ENCODE results near the gene MRPL36.

MRPL36 gene

DNA sequence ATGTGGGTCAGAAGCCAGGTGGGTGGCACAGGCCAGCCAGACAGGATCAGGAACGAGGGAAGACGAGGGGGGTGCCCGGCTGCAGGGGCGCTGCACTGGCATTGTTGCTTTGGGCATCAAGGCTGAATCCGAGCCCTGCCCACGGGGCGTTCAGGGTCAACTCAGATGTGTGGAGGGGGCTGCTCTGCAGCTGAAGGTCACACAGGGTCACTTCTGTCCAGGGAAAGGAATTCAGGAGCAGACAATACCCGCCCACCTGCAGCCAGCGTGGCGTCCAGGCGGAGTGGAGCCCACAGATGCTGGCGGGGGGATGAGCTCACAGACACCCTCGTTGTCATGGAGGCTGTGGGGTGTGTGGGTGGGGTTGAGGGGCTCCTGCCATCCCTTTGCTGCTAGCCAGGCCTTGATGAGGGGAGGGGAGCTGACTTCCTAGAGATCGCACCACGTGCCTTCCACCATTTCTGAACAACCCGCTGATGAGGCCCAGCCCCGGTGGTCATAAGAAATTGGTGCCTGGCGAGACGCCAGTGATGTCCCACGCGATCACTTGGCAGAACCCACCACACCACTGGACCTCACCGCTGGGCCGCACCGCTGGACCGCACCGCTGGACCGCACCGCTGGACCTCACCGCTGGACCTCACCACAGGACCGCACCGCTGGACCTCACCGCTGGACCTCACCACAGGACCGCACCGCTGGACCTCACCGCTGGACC, 31.2 kb downstream of the MRPL36 start:
- Mint-ChIP-seq H3K27ac (no peak overlapping the region), H3K36me3 (ENCODE audit: low read depth) (no peaks in the 10 kb centered on the region), H3K9me3 (no peaks in the 10 kb centered on the region), H3K27me3 (peaks cover 13% of the 10 kb centered on the region), H3K4me3 (no peak overlapping the region), H3K4me1 (ENCODE audit: low read depth) (no peaks in the 10 kb centered on the region)
- intact Hi-C loops (cut with micrococcal nuclease): no loop called here

GRCh38 chr5:1767524-1768282, 31.9 kb downstream of the MRPL36 start:
- H3K36me3 Mint-ChIP-seq (ENCODE audit: low read depth): no peaks in the 10 kb centered on the region
- intact Hi-C loops (cut with micrococcal nuclease): no loop called here

DNA sequence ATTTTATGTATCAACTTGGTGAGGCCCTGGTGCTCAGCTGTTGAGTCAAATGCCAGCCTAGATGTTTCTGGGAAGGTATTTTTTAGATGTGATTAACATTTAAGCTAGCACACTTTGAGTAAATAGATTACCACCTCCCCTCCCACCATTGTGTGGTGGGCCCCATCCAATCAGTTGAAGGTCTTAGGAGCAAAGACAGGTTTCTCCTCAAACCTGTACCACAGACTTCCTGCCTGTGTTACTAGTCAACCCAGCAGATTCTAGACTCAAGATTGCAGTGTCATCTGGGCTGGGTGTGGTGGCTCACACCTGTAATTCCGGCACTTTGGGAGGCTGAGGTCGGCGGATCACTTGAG, 33.8 kb downstream of the MRPL36 start:
- peaks cover 18% of the 10 kb centered on the region for H3K27me3 Mint-ChIP-seq
- H3K9me3 Mint-ChIP-seq: no peaks in the 10 kb centered on the region
- intact Hi-C loops (cut with micrococcal nuclease): no loop called here
- H3K36me3 Mint-ChIP-seq (ENCODE audit: low read depth): no peaks in the 10 kb centered on the region
- no peak overlapping the region for H3K27ac Mint-ChIP-seq
- no peak overlapping the region for H3K4me3 Mint-ChIP-seq
- no peaks in the 10 kb centered on the region for H3K4me1 Mint-ChIP-seq (ENCODE audit: low read depth)

More at GRCh38 chr5:1767524-1768282, 31.9 kb downstream of the MRPL36 start:
- no peak overlapping the region for H3K4me3 Mint-ChIP-seq
- H3K9me3 Mint-ChIP-seq: no peaks in the 10 kb centered on the region
- no peak overlapping the region for H3K27ac Mint-ChIP-seq
- H3K27me3 Mint-ChIP-seq: peaks cover 17% of the 10 kb centered on the region
- no peaks in the 10 kb centered on the region for H3K4me1 Mint-ChIP-seq (ENCODE audit: low read depth)

DNA sequence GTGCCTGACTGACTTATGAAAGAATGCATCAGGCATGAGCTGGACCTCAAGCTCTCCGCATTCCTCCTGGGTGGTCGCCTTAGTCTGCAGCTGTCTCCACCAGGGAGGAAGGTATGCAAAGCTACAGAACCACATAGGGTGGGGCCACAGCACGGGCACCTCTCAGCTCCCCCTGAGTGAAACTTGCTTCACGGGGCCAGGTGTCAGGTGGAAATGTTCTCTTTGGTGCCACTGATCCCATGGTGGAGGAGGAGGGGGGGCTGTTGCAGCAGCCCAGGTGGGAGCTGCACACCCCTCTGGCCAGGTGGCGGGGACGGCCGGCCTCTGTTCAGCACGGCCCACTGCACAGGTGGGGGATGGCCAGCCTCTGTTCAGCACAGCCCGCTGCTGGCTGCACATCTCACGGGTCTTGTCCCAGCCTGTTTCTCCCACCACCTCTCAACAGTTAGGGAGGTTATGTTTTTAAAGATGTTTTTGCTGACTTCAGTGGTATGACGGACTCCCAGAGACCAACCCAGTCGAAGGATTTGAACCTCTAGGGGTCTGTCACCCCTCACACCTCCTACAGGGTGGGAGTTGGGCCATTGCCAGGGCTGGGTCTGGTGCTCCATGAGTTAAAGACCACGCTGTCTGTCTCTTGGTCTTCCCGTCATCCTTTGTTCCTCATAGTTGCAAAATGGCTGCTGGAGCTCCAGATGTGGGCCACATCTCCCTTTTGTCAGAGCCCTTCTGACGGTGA, 34.3 kb downstream of the MRPL36 start:
- intact Hi-C loops (cut with micrococcal nuclease): no loop called here
- no peaks in the 10 kb centered on the region for H3K36me3 Mint-ChIP-seq (ENCODE audit: low read depth)
- no peaks in the 10 kb centered on the region for H3K4me1 Mint-ChIP-seq (ENCODE audit: low read depth)
- H3K27me3 Mint-ChIP-seq: peaks cover 18% of the 10 kb centered on the region
- no peaks in the 10 kb centered on the region for H3K9me3 Mint-ChIP-seq
- H3K4me3 Mint-ChIP-seq: no peak overlapping the region
- H3K27ac Mint-ChIP-seq: no peak overlapping the region

- Mint-ChIP-seq H3K27ac (no peak overlapping the region), H3K27me3 (peaks cover 18% of the 10 kb centered on the region), H3K36me3 (ENCODE audit: low read depth) (no peaks in the 10 kb centered on the region), H3K9me3 (no peaks in the 10 kb centered on the region), H3K4me1 (ENCODE audit: low read depth) (no peaks in the 10 kb centered on the region), H3K4me3 (no peak overlapping the region)
- intact Hi-C loops (cut with micrococcal nuclease): loop anchor here (5.0 kb wide), 1 partner anchor 253 kb away; no protein-coding TSS in a partner anchor
These were observed 35.1 kb downstream of the MRPL36 start for GRCh38 chr5:1764606-1764960.

DNA sequence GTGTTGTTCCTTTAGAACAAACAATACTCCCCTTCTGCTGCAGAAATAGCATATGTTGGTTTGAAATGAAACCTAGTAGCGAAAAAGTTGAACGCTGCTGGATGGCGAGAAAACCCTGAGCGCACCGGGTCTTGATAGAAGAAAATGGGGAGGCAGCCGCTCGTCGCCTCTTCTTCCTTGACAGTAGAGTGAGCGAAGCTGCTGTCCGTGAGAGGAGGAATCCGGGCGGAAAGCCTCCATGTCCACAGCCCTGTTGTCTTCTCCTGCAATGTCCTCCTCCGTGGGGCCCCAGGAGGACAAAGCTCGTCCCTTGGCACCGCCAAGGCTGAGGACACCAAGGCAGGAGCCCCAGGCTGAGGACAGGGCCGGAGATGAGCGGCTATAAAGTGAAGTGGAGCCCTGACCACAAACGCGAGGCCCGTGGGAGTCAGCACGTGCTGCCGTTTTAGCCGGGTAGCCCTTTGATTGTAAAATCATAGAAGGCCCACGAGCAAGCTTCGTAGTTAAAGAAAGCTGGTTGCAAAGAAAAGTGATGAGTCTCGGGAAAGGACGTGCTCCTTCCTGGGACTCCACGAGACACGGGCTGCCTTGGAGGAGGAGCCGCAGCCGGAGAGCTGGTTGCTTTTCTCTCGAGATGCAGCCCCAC, 35.6 kb downstream of the MRPL36 start:
- no peaks in the 10 kb centered on the region for H3K36me3 Mint-ChIP-seq (ENCODE audit: low read depth)
- H3K4me3 Mint-ChIP-seq: no peak overlapping the region
- peaks cover 19% of the 10 kb centered on the region for H3K27me3 Mint-ChIP-seq

GRCh38 chr5:1763548-1763911, 36.1 kb downstream of the MRPL36 start:
- intact Hi-C loops (cut with micrococcal nuclease): loop anchor here (1.0 to 5.0 kb wide), 2 partner anchors 254 to 275 kb away; no protein-coding TSS in a partner anchor
- H3K4me1 Mint-ChIP-seq (ENCODE audit: low read depth): no peaks in the 10 kb centered on the region
- no peaks in the 10 kb centered on the region for H3K36me3 Mint-ChIP-seq (ENCODE audit: low read depth)
- no peak overlapping the region for H3K27ac Mint-ChIP-seq
- peaks cover 19% of the 10 kb centered on the region for H3K27me3 Mint-ChIP-seq
- no peaks in the 10 kb centered on the region for H3K9me3 Mint-ChIP-seq
- H3K4me3 Mint-ChIP-seq: no peak overlapping the region

More for the DNA sequence above, 35.6 kb downstream of the MRPL36 start:
- Mint-ChIP-seq H3K9me3 (no peaks in the 10 kb centered on the region), H3K4me1 (ENCODE audit: low read depth) (no peaks in the 10 kb centered on the region), H3K27ac (no peak overlapping the region)
- intact Hi-C loops (cut with micrococcal nuclease): loop anchor here (1.0 to 5.0 kb wide), 2 partner anchors 253 to 274 kb away; no protein-coding TSS in a partner anchor

DNA sequence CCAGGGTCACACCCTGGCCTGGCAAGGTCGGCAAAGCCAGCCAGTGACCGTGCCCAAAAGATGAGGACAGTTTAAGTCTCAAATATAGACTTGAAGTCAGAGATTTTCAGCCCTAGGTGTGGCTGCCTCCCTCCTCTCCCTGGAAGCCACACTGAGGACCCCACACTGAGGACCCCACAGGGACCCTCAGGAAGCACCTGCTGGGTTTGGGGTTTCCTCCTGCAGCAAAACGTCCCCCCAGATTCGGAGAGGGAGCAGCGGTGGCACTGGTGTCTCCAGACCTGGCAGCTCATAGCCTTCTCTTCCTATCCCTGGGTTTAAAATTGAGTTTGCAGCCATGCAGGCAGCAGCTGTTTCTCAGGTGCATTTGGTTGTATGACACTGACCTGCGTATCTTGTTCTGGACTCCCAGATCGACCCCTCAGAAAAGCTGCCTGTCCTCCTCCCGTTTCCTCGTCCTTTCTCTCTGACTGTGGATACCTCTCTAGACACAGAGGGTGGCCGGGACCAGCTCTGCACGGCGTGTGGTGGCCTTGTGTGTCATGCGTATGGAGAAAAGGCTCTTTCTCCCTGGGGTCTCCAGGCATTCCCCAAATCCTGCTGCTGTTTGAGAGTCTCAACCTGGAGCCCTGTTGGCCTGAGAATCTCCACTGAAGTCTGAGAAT, 36.6 kb downstream of the MRPL36 start:
- Mint-ChIP-seq H3K27me3 (peaks cover 19% of the 10 kb centered on the region), H3K4me1 (ENCODE audit: low read depth) (no peaks in the 10 kb centered on the region), H3K9me3 (no peaks in the 10 kb centered on the region), H3K4me3 (no peak overlapping the region), H3K36me3 (ENCODE audit: low read depth) (no peaks in the 10 kb centered on the region), H3K27ac (no peak overlapping the region)
- intact Hi-C loops (cut with micrococcal nuclease): loop anchor here (1.0 to 5.0 kb wide), 2 partner anchors 254 to 275 kb away; no protein-coding TSS in a partner anchor

- no peak overlapping the region for H3K27ac Mint-ChIP-seq
- no peak overlapping the region for H3K4me3 Mint-ChIP-seq
- no peaks in the 10 kb centered on the region for H3K36me3 Mint-ChIP-seq (ENCODE audit: low read depth)
- intact Hi-C loops (cut with micrococcal nuclease): loop anchor here (5.0 kb wide), 1 partner anchor 255 kb away; no protein-coding TSS in a partner anchor
- peaks cover 19% of the 10 kb centered on the region for H3K27me3 Mint-ChIP-seq
- no peaks in the 10 kb centered on the region for H3K9me3 Mint-ChIP-seq
- H3K4me1 Mint-ChIP-seq (ENCODE audit: low read depth): no peaks in the 10 kb centered on the region
These were observed 37.3 kb downstream of the MRPL36 start for GRCh38 chr5:1762121-1762882.

DNA sequence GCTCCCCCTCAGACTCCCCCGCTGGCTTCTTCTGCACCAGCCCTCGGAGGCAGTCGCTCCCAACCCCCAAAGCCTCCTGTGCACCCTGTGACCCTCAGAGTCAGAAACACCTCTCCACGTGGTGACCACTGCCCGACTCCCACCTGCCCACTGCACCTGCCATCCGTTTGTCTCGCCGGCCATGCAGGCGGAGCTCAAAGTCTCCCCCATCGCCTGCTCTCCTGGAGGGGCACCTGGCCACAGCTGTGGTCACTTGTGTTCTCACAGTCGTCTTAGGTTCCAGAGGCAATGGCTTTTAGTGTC, 38.2 kb downstream of the MRPL36 start:
- Mint-ChIP-seq H3K4me1 (ENCODE audit: low read depth) (no peaks in the 10 kb centered on the region), H3K27me3 (peaks cover 19% of the 10 kb centered on the region), H3K4me3 (no peak overlapping the region), H3K9me3 (no peaks in the 10 kb centered on the region), H3K27ac (no peak overlapping the region), H3K36me3 (ENCODE audit: low read depth) (no peaks in the 10 kb centered on the region)
- intact Hi-C loops (cut with micrococcal nuclease): loop anchor here (5.0 kb wide), 1 partner anchor 256 kb away; no protein-coding TSS in a partner anchor

- no peaks in the 10 kb centered on the region for H3K4me1 Mint-ChIP-seq (ENCODE audit: low read depth)
- no peak overlapping the region for H3K4me3 Mint-ChIP-seq
- no peaks in the 10 kb centered on the region for H3K36me3 Mint-ChIP-seq (ENCODE audit: low read depth)
- no peaks in the 10 kb centered on the region for H3K9me3 Mint-ChIP-seq
- H3K27me3 Mint-ChIP-seq: peaks cover 19% of the 10 kb centered on the region
- no peak overlapping the region for H3K27ac Mint-ChIP-seq
- intact Hi-C loops (cut with micrococcal nuclease): loop anchor here (5.0 kb wide), 1 partner anchor 256 kb away; no protein-coding TSS in a partner anchor
These were observed 38.8 kb downstream of the MRPL36 start for GRCh38 chr5:1760656-1761452.

DNA sequence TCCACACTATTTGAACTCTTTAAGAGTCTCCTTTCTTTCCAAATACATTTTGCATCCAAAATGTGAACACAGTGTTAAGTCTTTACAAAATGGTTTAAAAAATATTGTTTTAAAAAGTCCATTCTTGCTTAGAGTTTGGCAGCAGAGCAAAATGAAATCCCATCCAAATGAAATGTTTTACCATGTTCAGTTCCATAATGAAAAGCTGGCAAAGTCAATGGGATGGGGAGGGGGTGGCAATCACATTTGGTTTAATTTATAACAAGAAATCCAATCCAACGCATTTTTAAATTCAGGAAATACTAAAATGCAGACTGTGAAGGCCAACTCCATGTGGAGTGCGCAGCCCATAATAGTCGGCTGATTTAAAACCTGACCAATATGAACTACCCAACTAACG, 39.4 kb downstream of the MRPL36 start:
- H3K27me3 Mint-ChIP-seq: peaks cover 21% of the 10 kb centered on the region
- intact Hi-C loops (cut with micrococcal nuclease): loop anchor here (5.0 kb wide), 1 partner anchor 257 kb away; no protein-coding TSS in a partner anchor
- no peaks in the 10 kb centered on the region for H3K9me3 Mint-ChIP-seq
- no peaks in the 10 kb centered on the region for H3K4me1 Mint-ChIP-seq (ENCODE audit: low read depth)
- H3K36me3 Mint-ChIP-seq (ENCODE audit: low read depth): no peaks in the 10 kb centered on the region
- no peak overlapping the region for H3K4me3 Mint-ChIP-seq
- H3K27ac Mint-ChIP-seq: no peak overlapping the region

All from dendritic cell treated with granulocyte-macrophage colony-stimulating factor and Interleukin-4, amounts not matched to agents 40 ng/mL and 50 ng/mL, for 4 days (primary cell).